Neural crest cell (in vitro differentiated cells): Measurements from ENCODE around the gene STARD8. TPM values are rescaled to one million over a fixed set of nuclear protein-coding genes. Genes with fewer than 3 reads are reported as not detected.

Experiments
- DNase-seq: peaks from one replicate; pipeline ENCODE4 v3.0.0; 2021; ENCODE audit warnings: low read depth, mixed read lengths, low spot score
- H3K27ac Mint-ChIP-seq: one replicate; pipeline ENCODE4 v1.8.0; 2021; ENCODE audit warnings: mild to moderate bottlenecking, mixed read lengths; ENCODE audit not compliant: unreplicated experiment
- H3K27me3 Mint-ChIP-seq: 2 replicates; pipeline ENCODE4 v1.8.0; 2021; ENCODE audit warnings: low read depth, mild to moderate bottlenecking, mixed read lengths
- H3K36me3 Mint-ChIP-seq: 2 replicates; pipeline ENCODE4 v1.8.0; 2021; ENCODE audit warnings: low read depth, mild to moderate bottlenecking, mixed read lengths
- H3K4me1 Mint-ChIP-seq: 2 replicates; pipeline ENCODE4 v1.8.0; 2021; ENCODE audit warnings: mixed read lengths
- H3K4me3 Mint-ChIP-seq: one replicate; pipeline ENCODE4 v1.8.0; 2021; ENCODE audit warnings: mild to moderate bottlenecking, mixed read lengths
- H3K9me3 Mint-ChIP-seq: 2 replicates; pipeline ENCODE4 v1.8.0; 2021; ENCODE audit warnings: mixed read lengths
- CTCF ChIP-seq: fragments of 200-600 bp; sonication (generic); conservative IDR thresholded peaks from 2 replicates; pipeline ENCODE4 v1.5.0; 2021; ENCODE audit warnings: antibody characterized with exemption, mild to moderate bottlenecking
- total RNA-seq: library from RNA; stranded (reverse); gene quantifications from 2 replicates; pipeline ENCODE4 v1.2.1, GENCODE V29; 2021

The STARD8 gene
- total RNA-seq, 1 donor from 2014 or later: 1.8 TPM

GRCh38 chrX:68725756-68726365 is 78.4 kb downstream of the STARD8 start:
- Mint-ChIP-seq H3K9me3 (peaks cover 2% of the 10 kb centered on the region), H3K4me1 (no peaks in the 10 kb centered on the region), H3K27me3 (no peaks in the 10 kb centered on the region), H3K36me3 (no peaks in the 10 kb centered on the region), H3K27ac (no peak overlapping the region), H3K4me3 (no peak overlapping the region)
- no peak for TF ChIP-seq CTCF
- no peak for DNase-seq

- Mint-ChIP-seq H3K4me3 (no peak overlapping the region), H3K9me3 (peaks cover 2% of the 10 kb centered on the region), H3K27me3 (no peaks in the 10 kb centered on the region), H3K4me1 (no peaks in the 10 kb centered on the region), H3K27ac (no peak overlapping the region), H3K36me3 (no peaks in the 10 kb centered on the region)
- TF ChIP-seq CTCF: no peak
- DNase-seq: no peak
Observed at GRCh38 chrX:68726366-68726765, 78.9 kb downstream of the STARD8 start.

DNA sequence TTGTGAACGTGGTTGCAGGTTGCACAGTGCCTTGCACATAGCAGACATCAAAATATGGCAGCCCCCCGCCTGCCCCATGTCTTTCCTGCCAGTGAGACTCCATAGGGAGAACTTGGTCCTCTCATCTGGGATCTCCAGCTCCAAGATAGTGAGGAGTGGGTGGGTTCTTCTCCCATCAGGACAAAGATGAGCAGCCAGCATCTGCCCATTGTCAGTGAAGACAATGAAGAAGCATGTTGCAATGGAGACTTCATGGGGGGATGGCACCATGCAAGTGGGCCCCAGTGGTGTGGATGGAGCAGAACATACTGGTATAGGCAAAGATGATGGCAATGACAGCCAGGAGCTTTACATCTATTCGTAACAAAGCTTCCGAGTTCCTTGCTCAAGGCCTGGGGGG is 80.2 kb downstream of the STARD8 start:
- H3K9me3 Mint-ChIP-seq: peaks cover 2% of the 10 kb centered on the region
- H3K27ac Mint-ChIP-seq: no peak overlapping the region
- no peaks in the 10 kb centered on the region for H3K36me3 Mint-ChIP-seq
- H3K27me3 Mint-ChIP-seq: no peaks in the 10 kb centered on the region
- DNase-seq: no peak
- no peak overlapping the region for H3K4me3 Mint-ChIP-seq
- no peak for TF ChIP-seq CTCF
- H3K4me1 Mint-ChIP-seq: no peaks in the 10 kb centered on the region

- no peak for DNase-seq
- Mint-ChIP-seq H3K27ac (no peak overlapping the region), H3K36me3 (no peaks in the 10 kb centered on the region), H3K9me3 (peaks cover 2% of the 10 kb centered on the region), H3K4me3 (no peak overlapping the region), H3K27me3 (no peaks in the 10 kb centered on the region), H3K4me1 (no peaks in the 10 kb centered on the region)
- no peak for TF ChIP-seq CTCF
Observed at GRCh38 chrX:68728186-68728585, 80.7 kb downstream of the STARD8 start.

GRCh38 chrX:68731254-68731653 is 83.8 kb downstream of the STARD8 start:
- Mint-ChIP-seq H3K4me1 (no peaks in the 10 kb centered on the region), H3K27ac (no peak overlapping the region), H3K4me3 (no peak overlapping the region), H3K27me3 (no peaks in the 10 kb centered on the region), H3K9me3 (peaks cover 6% of the 10 kb centered on the region), H3K36me3 (peaks cover 3% of the 10 kb centered on the region)
- no peak for DNase-seq
- TF ChIP-seq CTCF: no peak
